Measurements from ENCODE around the gene ATP13A3.

DNA sequence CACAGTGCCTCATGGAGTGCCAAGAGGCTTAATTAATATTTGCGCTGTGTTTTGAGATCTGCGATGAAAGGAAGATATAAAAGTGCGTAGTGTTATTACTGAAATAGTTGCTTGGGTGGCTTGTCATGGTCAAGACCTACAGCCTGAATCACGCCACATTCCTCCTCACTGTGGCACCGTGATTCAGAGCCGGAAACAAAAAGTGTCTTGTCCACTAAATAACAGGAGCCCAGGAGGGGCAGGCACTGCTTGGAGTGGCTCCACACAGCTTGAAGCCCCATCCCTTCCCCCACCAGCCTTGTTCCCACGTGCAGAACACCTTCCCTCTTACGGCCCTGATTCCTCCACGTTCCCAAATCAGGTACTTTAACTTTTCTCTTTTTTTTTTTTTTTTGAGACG is 116.0 kb downstream of the ATP13A3 start:
- TF ChIP-seq, protein P1, sequence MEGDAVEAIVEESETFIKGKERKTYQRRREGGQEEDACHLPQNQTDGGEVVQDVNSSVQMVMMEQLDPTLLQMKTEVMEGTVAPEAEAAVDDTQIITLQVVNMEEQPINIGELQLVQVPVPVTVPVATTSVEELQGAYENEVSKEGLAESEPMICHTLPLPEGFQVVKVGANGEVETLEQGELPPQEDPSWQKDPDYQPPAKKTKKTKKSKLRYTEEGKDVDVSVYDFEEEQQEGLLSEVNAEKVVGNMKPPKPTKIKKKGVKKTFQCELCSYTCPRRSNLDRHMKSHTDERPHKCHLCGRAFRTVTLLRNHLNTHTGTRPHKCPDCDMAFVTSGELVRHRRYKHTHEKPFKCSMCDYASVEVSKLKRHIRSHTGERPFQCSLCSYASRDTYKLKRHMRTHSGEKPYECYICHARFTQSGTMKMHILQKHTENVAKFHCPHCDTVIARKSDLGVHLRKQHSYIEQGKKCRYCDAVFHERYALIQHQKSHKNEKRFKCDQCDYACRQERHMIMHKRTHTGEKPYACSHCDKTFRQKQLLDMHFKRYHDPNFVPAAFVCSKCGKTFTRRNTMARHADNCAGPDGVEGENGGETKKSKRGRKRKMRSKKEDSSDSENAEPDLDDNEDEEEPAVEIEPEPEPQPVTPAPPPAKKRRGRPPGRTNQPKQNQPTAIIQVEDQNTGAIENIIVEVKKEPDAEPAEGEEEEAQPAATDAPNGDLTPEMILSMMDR (IDR thresholded peaks at IDR 0.05), result no peak
- TF ChIP-seq POLR2A (IDR thresholded peaks at IDR 0.05), result no peak

Data from esophagus squamous epithelium (tissue), 4 donors.